GM12892 (cell line): ENCODE data around the gene NRARP.

Experiments
- POLR2A ChIP-seq: IDR thresholded peaks from 2 replicates; pipeline ENCODE4 v1.6.1; 2011; ENCODE audit warnings: low read depth, low read length, control low read depth
- POLR2AphosphoS5 ChIP-seq: IDR thresholded peaks from 2 replicates; pipeline ENCODE4 v1.6.1; 2011; ENCODE audit warnings: low read depth, low read length, control low read depth

DNA sequence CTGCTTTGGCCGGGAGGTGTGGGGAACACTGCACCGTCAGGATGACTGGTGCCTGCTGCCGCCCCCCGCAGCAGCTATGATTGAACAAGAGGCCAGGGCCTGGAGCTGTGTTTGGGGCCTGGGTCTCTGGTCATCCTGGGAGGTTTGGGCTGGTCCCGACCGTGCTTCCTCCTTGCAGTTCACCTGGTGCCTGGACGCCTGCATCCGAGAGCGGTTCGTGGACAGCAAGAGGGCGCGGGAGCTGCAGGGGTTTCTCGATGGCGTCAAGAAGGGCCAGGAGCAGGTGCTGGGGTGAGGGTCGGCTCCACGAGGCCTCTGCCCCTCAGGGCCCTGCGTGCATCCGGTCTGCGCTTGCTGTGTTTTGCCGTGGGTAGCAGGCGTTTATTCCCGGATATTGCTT is 38.0 kb downstream of the NRARP start:
- TF ChIP-seq POLR2AphosphoS5 (no peak), POLR2A (no peak)
